ENCODE data around the gene FRMD5. TPM values are rescaled to one million over a fixed set of nuclear protein-coding genes. Genes with fewer than 3 reads are reported as not detected.
"Not testable (repeated sequence)": the region's sequence is repeated elsewhere in the genome, so short reads cannot be mapped to it uniquely, and the experiment has no call there.

Gene FRMD5
- 1 to 10 TPM in 1 of 4 donors, under 1 TPM in 3; 0.15 to 2.5 (median 0.29) TPM for total RNA-seq

- WGBS, 2 donors, result 2 to 3% methylated on average over 38 to 42 of the region's 43 CpGs
- peak; percentile 78 to 94 for DNase-seq (ENCODE audit: low spot score in 2 of 2)
- intact Hi-C loops (cut with DNase I; ENCODE audit: low total_unique reads), result no loop called here
Measured at GRCh38 chr15:44195151-44195740, at the start of gene FRMD5. FRMD5 (minus strand) TSS chr15:44195271.

DNA sequence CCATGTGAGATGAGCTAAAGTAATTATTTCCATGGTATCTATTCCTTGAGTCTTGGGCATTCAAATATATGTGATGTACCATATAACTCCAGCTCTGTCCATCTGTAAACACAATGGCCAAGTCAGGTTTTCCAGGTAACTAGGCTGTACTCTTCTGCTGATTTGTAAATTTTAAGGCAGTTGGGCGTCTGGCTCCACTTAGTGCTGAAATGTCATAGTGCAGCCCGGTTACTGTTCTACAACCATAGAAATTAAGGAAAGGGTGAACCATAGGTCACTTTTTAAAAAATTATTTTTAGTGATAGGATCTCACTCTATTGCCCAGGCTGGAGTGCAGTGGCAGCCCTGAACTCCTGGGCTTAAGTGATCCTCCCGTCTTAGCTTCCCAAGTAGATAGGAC is 48.8 kb upstream of the FRMD5 start:
- no peak for DNase-seq (ENCODE audit: low spot score in 2 of 2)

More at GRCh38 chr15:44195151-44195740, at the start of gene FRMD5:
- no peak for TF ChIP-seq POLR2A (IDR thresholded peaks at IDR 0.05)
- no peak for TF ChIP-seq CTCF (IDR thresholded peaks at IDR 0.05)
- peak within 1 kb of the TSS; percentile 21 for H3K4me3 ChIP-seq (ENCODE audit: low read depth, poor library complexity, severe bottlenecking)

GRCh38 chr15:44243141-44243540 is 48.1 kb upstream of the FRMD5 start:
- intact Hi-C loops (cut with DNase I; ENCODE audit: low total_unique reads), result no loop called here
- DNase-seq (ENCODE audit: low spot score in 2 of 2), result no peak
- TF ChIP-seq CTCF (IDR thresholded peaks at IDR 0.05) (no peak), POLR2A (IDR thresholded peaks at IDR 0.05) (no peak)
- no peak overlapping the region for H3K4me3 ChIP-seq (ENCODE audit: low read depth, poor library complexity, severe bottlenecking)
- 26 to 41% methylated on average over 1 of the region's 1 CpG for WGBS, 2 donors

More for the DNA sequence above, 48.8 kb upstream of the FRMD5 start:
- intact Hi-C loops (cut with DNase I; ENCODE audit: low total_unique reads), result no loop called here
- no peak for TF ChIP-seq CTCF (IDR thresholded peaks at IDR 0.05)
- no peak for TF ChIP-seq POLR2A (IDR thresholded peaks at IDR 0.05)
- no peak overlapping the region for H3K4me3 ChIP-seq (ENCODE audit: low read depth, poor library complexity, severe bottlenecking)
- 63 to 74% methylated on average over 3 of the region's 3 CpGs for WGBS, 2 donors

GRCh38 chr15:44231842-44232241 is 36.8 kb upstream of the FRMD5 start:
- no peak overlapping the region for H3K4me3 ChIP-seq (ENCODE audit: low read depth, poor library complexity, severe bottlenecking)
- DNase-seq (ENCODE audit: low spot score in 2 of 2), result no peak
- 20 to 23% methylated on average over 1 of the region's 1 CpG for WGBS, 2 donors
- no peak for TF ChIP-seq POLR2A (IDR thresholded peaks at IDR 0.05)
- TF ChIP-seq CTCF (IDR thresholded peaks at IDR 0.05), result no peak
- intact Hi-C loops (cut with DNase I; ENCODE audit: low total_unique reads), result no loop called here

DNA sequence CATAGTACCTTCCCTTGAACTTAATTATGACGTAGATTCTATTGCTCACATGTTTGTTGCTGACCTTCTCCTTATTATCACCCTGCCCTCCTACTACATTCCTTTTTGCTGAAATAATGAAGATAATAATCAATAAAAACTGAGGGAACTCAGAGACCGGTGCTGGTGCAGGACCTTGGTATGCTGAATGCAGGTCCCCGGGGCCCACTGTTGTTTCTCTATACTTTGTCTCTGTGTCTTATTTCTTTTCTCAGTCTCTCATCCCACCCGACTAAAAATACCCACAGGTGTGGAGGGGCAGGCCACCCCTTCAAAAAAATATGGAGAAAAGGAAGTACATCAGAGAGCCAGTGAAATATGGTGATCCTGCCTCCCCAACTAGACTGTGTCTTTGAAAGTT is 34.2 kb upstream of the FRMD5 start:
- WGBS, 2 donors, result 89 to 91% methylated on average over 4 of the region's 4 CpGs
- DNase-seq (ENCODE audit: low spot score in 2 of 2); intact Hi-C loops (cut with DNase I; ENCODE audit: low total_unique reads); H3K4me3 ChIP-seq (ENCODE audit: low read depth, poor library complexity, severe bottlenecking): not testable (repeated sequence)

DNA sequence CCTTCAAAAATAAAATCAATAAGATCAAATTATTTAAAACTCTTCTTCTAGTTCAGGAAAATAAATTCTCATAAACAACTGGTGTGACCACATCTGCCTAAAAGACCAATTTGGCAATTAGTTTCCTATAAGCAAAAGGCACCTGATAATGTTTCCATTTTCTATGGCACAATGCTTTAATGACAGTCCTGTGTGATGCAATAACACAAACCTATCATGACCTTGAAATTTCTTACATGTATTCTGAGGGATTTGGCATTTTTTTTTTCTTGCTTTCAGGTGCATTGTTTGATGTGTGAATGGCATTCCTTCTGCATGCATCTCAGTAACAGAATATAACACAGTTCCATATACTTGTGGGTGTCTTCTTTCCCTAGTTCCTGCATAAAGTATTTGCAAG is 32.5 kb upstream of the FRMD5 start:
- H3K4me3 ChIP-seq (ENCODE audit: low read depth, poor library complexity, severe bottlenecking), result no peak overlapping the region
- intact Hi-C loops (cut with DNase I; ENCODE audit: low total_unique reads), result no loop called here
- no peak for DNase-seq (ENCODE audit: low spot score in 2 of 2)
- TF ChIP-seq POLR2A (IDR thresholded peaks at IDR 0.05) (no peak), CTCF (IDR thresholded peaks at IDR 0.05) (no peak)

- DNase-seq (ENCODE audit: low spot score in 2 of 2); H3K4me3 ChIP-seq (ENCODE audit: low read depth, poor library complexity, severe bottlenecking); intact Hi-C loops (cut with DNase I; ENCODE audit: low total_unique reads): not testable (repeated sequence)
Measured at GRCh38 chr15:44227001-44227400, 31.9 kb upstream of the FRMD5 start.

More at GRCh38 chr15:44227001-44227400, 31.9 kb upstream of the FRMD5 start:
- WGBS, 2 donors, result 91 to 98% methylated on average over 4 of the region's 4 CpGs

Data from lower leg skin (tissue), 4 donors.